Dendritic cell treated with granulocyte-macrophage colony-stimulating factor and Interleukin-4, amounts not matched to agents 40 ng/mL and 50 ng/mL, for 4 days (primary cell): ENCODE measurements around the gene CEACAM3.
"Not testable (repeated sequence)": the region's sequence is repeated elsewhere in the genome, so short reads cannot be mapped to it uniquely, and the experiment has no call there.

Source experiments
- H3K27ac Mint-ChIP-seq: one replicate; pipeline ENCODE4 v1.8.0; 2022; ENCODE audit warnings: mild to moderate bottlenecking, mixed read lengths
- H3K27me3 Mint-ChIP-seq: one replicate; pipeline ENCODE4 v1.8.0; 2022; ENCODE audit warnings: mild to moderate bottlenecking, mixed read lengths
- H3K36me3 Mint-ChIP-seq: one replicate; pipeline ENCODE4 v1.8.0; 2022; ENCODE audit warnings: low read depth, mixed read lengths
- H3K4me1 Mint-ChIP-seq: one replicate; pipeline ENCODE4 v1.8.0; 2022; ENCODE audit warnings: low read depth, mixed read lengths
- H3K4me3 Mint-ChIP-seq: one replicate; pipeline ENCODE4 v1.8.0; 2022; ENCODE audit warnings: mild to moderate bottlenecking, moderate library complexity, mixed read lengths
- H3K9me3 Mint-ChIP-seq: one replicate; pipeline ENCODE4 v1.8.0; 2022; ENCODE audit warnings: mixed read lengths
- intact Hi-C: fragments of 100-400 bp; cut with micrococcal nuclease; formaldehyde crosslinking; loops from one replicate; pipeline ENCODE4 v1.15.0; 2022

CEACAM3 gene

GRCh38 chr19:41796362-41796761 lies at the start of gene CEACAM3:
TSS of gene CEACAM3 (plus strand) at chr19:41796587. CDS start at chr19:41796678, 91 bp downstream.
- Mint-ChIP-seq H3K27ac (peak within 1 kb of the TSS; percentile 76), H3K9me3 (peaks cover 11% of the 10 kb centered on the region)
- intact Hi-C loops, result no loop called here

DNA sequence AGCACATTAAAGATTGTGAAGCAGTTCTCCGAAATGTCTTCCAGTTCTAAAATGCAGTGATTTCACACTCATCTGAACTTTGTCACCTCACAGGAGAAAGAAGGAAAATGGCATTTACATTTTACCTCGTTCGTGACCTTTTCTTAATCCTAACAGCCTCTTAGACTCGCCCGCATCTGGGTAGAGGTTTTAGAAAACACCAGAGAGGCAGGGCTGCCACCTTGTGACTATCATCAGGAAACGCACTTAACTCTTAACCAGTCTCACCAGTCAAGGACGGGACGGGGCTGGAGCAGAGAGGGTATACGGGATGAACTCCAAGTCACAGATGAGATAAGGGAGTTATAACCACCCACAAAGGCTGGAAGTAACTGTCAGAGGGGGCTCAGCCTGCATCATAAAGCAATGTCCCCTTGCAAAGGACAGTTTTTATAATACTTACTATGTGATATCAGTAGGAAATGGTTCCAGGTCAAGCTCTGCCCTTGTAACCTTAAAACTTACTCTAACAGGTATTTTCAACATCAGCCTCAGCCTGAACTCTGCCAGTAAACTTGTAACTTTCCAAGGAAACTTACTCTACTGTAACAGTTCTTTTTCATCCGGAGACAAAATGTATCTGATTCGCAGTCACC lies 49.7 kb upstream of the CEACAM3 start:
- H3K4me3 Mint-ChIP-seq, result no peak overlapping the region
- peaks cover 26% of the 10 kb centered on the region for H3K27me3 Mint-ChIP-seq
- peaks cover 43% of the 10 kb centered on the region for H3K4me1 Mint-ChIP-seq
- intact Hi-C loops, result loop anchor here (1.0 kb wide), 1 partner anchor 39 kb away; no protein-coding TSS in a partner anchor
- no peaks in the 10 kb centered on the region for H3K9me3 Mint-ChIP-seq
- no peaks in the 10 kb centered on the region for H3K36me3 Mint-ChIP-seq
- no peak overlapping the region for H3K27ac Mint-ChIP-seq

More at GRCh38 chr19:41796362-41796761, at the start of gene CEACAM3:
- H3K4me3 Mint-ChIP-seq, result peak within 1 kb of the TSS; percentile 65
- peaks cover 19% of the 10 kb centered on the region for H3K36me3 Mint-ChIP-seq
- H3K27me3 Mint-ChIP-seq, result peaks cover 16% of the 10 kb centered on the region
- peaks cover 80% of the 10 kb centered on the region for H3K4me1 Mint-ChIP-seq

GRCh38 chr19:41748012-41748411 lies 48.4 kb upstream of the CEACAM3 start:
- Mint-ChIP-seq H3K36me3 (no peaks in the 10 kb centered on the region), H3K4me1 (peaks cover 38% of the 10 kb centered on the region), H3K27ac (no peak overlapping the region), H3K4me3 (no peak overlapping the region), H3K9me3 (no peaks in the 10 kb centered on the region), H3K27me3 (peaks cover 31% of the 10 kb centered on the region)
- intact Hi-C loops, result no loop called here

DNA sequence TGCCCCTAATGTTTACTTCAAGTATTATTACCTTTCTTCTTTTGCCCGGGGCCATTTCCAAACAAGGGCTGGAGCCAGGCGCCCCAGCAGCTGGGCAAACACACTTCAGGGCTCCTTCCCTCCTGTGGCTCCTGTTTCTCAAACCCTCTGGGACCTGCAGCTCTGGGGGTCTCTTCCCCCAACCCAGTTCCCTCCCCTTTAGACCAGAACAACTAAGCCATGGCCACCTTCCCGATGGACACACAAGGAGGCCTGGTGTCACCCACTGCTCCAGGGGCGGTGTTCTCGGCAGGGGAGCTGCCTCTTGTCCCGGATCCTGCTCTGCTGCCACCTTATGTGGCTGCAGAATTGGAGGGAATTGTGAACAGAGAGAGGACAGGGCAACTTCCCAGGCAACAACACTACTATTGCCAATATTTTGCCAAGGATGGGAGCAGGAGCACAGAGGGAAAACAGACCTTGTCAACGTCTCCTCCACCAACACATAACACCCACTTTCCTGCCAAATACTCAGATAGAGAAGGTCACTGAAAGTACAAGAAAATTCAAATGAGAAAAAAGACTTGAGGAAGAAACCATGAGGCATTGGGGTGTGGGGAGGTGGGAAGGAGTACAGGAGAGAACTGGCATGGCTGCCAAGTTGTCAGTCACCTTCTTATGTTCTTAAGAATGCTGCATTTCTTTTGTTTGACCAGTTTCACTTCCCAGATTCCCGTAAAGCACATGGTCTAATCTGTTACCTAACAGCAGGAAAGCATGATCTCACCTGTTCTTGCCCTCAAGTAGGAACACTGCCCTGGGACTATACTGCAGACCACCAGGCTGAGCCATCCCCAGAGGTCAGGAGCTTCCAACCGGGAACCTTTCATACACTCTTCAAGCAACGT lies 45.9 kb upstream of the CEACAM3 start:
- H3K9me3 Mint-ChIP-seq, intact Hi-C loops, H3K36me3 Mint-ChIP-seq, H3K27ac Mint-ChIP-seq, H3K4me3 Mint-ChIP-seq: not testable (repeated sequence)
- Mint-ChIP-seq H3K27me3 (peaks cover 29% of the 10 kb centered on the region), H3K4me1 (peaks cover 24% of the 10 kb centered on the region)

DNA sequence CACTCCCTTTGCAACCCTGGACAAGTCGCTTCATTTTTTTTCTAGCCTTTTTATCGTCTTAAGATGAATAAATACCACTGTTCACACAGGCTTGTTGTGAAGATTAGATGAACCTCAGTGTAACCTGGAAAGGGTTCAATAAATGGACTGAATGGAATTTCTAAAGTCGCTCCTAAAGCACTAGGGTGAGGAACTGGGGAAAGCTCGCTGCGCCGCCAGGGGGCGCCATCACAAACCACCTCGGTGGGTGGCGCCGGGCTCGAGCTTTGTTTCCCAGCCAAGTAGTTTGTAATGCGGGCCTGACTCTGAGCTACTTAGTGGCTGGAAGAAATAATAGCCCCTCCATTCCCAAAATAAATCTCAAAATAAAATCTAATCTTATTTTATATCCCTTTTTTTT lies 43.2 kb upstream of the CEACAM3 start:
- no peaks in the 10 kb centered on the region for H3K9me3 Mint-ChIP-seq
- intact Hi-C loops, result loop anchor here (1.0 kb wide), 1 partner anchor 68 kb away; no protein-coding TSS in a partner anchor
- H3K36me3 Mint-ChIP-seq, result no peaks in the 10 kb centered on the region
- no peak overlapping the region for H3K27ac Mint-ChIP-seq
- H3K27me3 Mint-ChIP-seq, result peaks cover 11% of the 10 kb centered on the region
- peaks cover 16% of the 10 kb centered on the region for H3K4me1 Mint-ChIP-seq
- H3K4me3 Mint-ChIP-seq, result no peak overlapping the region

GRCh38 chr19:41753936-41754529 lies 42.4 kb upstream of the CEACAM3 start:
- peaks cover 7% of the 10 kb centered on the region for H3K27me3 Mint-ChIP-seq
- H3K4me1 Mint-ChIP-seq, result peaks cover 16% of the 10 kb centered on the region
- intact Hi-C loops, result loop anchor here (1.0 to 2.0 kb wide), 2 partner anchors 31 to 67 kb away; no protein-coding TSS in a partner anchor

GRCh38 chr19:41755328-41755913 lies 41.0 kb upstream of the CEACAM3 start, which contains the start of gene CEACAM6:
TSS of gene CEACAM6 (plus strand) at chr19:41755530. CDS start at chr19:41755639, 109 bp downstream.
- no peaks in the 10 kb centered on the region for H3K9me3 Mint-ChIP-seq
- peaks cover 14% of the 10 kb centered on the region for H3K4me1 Mint-ChIP-seq
- intact Hi-C loops, result loop anchor here (2.0 kb wide), 1 partner anchor 29 kb away; no protein-coding TSS in a partner anchor
- H3K36me3 Mint-ChIP-seq, result no peaks in the 10 kb centered on the region
- H3K27me3 Mint-ChIP-seq, result peaks cover 5% of the 10 kb centered on the region
- peak within 1 kb of the TSS; percentile 30 for H3K27ac Mint-ChIP-seq
- H3K4me3 Mint-ChIP-seq, result no peak within 1 kb of the TSS

More at GRCh38 chr19:41753936-41754529, 42.4 kb upstream of the CEACAM3 start:
- no peak overlapping the region for H3K4me3 Mint-ChIP-seq
- no peak overlapping the region for H3K27ac Mint-ChIP-seq
- H3K9me3 Mint-ChIP-seq, result no peaks in the 10 kb centered on the region
- no peaks in the 10 kb centered on the region for H3K36me3 Mint-ChIP-seq

DNA sequence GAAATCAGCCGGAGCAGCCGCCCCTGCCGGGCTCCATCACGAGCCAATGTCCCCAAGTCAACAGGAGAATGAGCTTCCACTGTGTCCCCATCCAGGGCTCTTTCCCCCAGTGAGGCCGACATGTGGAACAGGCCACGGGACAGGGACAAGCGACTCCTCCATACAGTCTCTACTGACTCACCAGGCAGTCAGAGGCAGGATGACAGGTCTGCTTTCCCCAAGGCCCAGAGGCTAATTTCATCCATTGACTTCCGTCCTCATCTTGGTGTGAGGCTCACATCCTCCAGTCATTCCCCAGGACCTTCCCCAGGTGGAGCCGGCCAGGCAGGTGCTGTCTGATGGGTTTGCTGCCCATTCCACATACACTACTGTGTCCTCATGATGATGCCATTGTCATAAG lies 37.5 kb upstream of the CEACAM3 start:
- no peak overlapping the region for H3K27ac Mint-ChIP-seq
- peaks cover 2% of the 10 kb centered on the region for H3K27me3 Mint-ChIP-seq
- peaks cover 9% of the 10 kb centered on the region for H3K4me1 Mint-ChIP-seq
- no peaks in the 10 kb centered on the region for H3K9me3 Mint-ChIP-seq
- H3K36me3 Mint-ChIP-seq, result no peaks in the 10 kb centered on the region
- intact Hi-C loops, result no loop called here
- H3K4me3 Mint-ChIP-seq, result no peak overlapping the region

DNA sequence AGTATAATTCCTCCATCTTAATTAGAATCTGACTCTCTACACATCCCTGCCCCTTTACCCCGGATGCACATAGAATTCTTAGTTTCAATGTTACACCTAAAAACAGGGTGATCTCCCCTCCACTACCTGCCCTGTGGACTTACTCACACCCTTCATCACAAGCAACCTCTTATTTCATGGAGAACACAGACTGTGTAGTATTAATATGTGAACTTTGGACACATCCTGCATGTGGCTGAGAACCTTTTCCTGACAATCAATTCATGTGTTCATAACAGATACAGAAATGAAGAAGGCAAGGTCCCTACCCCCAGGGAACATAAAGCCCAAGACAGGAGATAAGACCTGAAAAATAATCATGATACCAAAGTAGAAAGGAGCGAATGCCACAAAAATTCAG lies 29.3 kb upstream of the CEACAM3 start:
- Mint-ChIP-seq H3K27me3 (peaks cover 2% of the 10 kb centered on the region), H3K36me3 (no peaks in the 10 kb centered on the region), H3K4me3 (no peak overlapping the region), H3K4me1 (no peaks in the 10 kb centered on the region), H3K27ac (no peak overlapping the region), H3K9me3 (no peaks in the 10 kb centered on the region)
- intact Hi-C loops, result no loop called here

GRCh38 chr19:41768105-41768504 lies 28.3 kb upstream of the CEACAM3 start:
- H3K36me3 Mint-ChIP-seq, H3K9me3 Mint-ChIP-seq, H3K27ac Mint-ChIP-seq, intact Hi-C loops, H3K4me3 Mint-ChIP-seq, H3K4me1 Mint-ChIP-seq, H3K27me3 Mint-ChIP-seq: not testable (repeated sequence)

GRCh38 chr19:41769608-41770007 lies 26.8 kb upstream of the CEACAM3 start:
- Mint-ChIP-seq H3K4me3 (no peak overlapping the region), H3K9me3 (no peaks in the 10 kb centered on the region), H3K36me3 (no peaks in the 10 kb centered on the region), H3K27ac (no peak overlapping the region), H3K4me1 (peaks cover 7% of the 10 kb centered on the region), H3K27me3 (peaks cover 3% of the 10 kb centered on the region)
- intact Hi-C loops, result no loop called here

- no peak overlapping the region for H3K4me3 Mint-ChIP-seq
- H3K27me3 Mint-ChIP-seq, result peaks cover 3% of the 10 kb centered on the region
- H3K36me3 Mint-ChIP-seq, result no peaks in the 10 kb centered on the region
- intact Hi-C loops, result no loop called here
- H3K9me3 Mint-ChIP-seq, result no peaks in the 10 kb centered on the region
- H3K4me1 Mint-ChIP-seq, result peaks cover 7% of the 10 kb centered on the region
- H3K27ac Mint-ChIP-seq, result no peak overlapping the region
Observed at GRCh38 chr19:41771410-41771809, 25.0 kb upstream of the CEACAM3 start.

GRCh38 chr19:41774515-41774980 lies 21.8 kb upstream of the CEACAM3 start:
- Mint-ChIP-seq H3K27me3 (peaks cover 6% of the 10 kb centered on the region), H3K4me1 (peaks cover 7% of the 10 kb centered on the region), H3K4me3 (no peak overlapping the region), H3K27ac (no peak overlapping the region), H3K9me3 (no peaks in the 10 kb centered on the region), H3K36me3 (no peaks in the 10 kb centered on the region)
- intact Hi-C loops, result no loop called here
